ENCODE results near the gene KRAS.

The KRAS gene

DNA sequence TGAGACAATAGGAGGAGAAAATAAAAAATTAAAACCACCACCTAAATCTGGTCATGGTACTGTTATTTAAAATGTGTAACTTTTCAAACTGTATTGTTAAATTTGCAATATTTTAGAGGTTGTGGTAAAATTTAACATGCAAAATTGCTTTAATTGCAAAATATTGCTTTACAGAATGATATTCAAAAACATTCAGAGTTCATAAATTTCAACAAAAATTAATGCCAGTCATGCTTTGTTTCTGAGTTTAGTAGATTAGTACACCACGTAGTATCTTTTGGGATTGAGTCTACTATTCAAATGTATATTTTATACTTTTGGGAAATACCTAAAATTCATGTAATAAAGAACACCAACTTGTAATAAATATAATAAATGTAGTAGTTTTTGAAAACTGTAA is 37.4 kb downstream of the KRAS start:
- peaks cover 8% of the 10 kb centered on the region; the same call in 1 of the 2 replicates for H3F3A ChIP-seq (ENCODE audit: control insufficient read depth, insufficient read depth)
- no peaks in the 10 kb centered on the region for H3K27me3 ChIP-seq (ENCODE audit: control insufficient read depth, low read length)
- H3K9me3 ChIP-seq (ENCODE audit: control insufficient read depth, insufficient read depth, low read length): no peaks in the 10 kb centered on the region
- no peak overlapping the region for H3K4me2 ChIP-seq (ENCODE audit: low read length)
- no peaks in the 10 kb centered on the region for H4K20me1 ChIP-seq (ENCODE audit: control insufficient read depth, insufficient read depth, low read depth, low read length)
- no peak overlapping the region for H3K4me3 ChIP-seq (ENCODE audit: low read length)
- H3K36me3 ChIP-seq (ENCODE audit: control insufficient read depth, low read length): peaks cover 14% of the 10 kb centered on the region
- no peaks in the 10 kb centered on the region for H3K4me1 ChIP-seq (ENCODE audit: control insufficient read depth, low read length)
- H3K79me2 ChIP-seq (ENCODE audit: control insufficient read depth, low read length): no peaks in the 10 kb centered on the region
- no peak for TF ChIP-seq EZH2phosphoT487 (IDR thresholded peaks at IDR 0.05; ENCODE audit: borderline replicate concordance, low read length)
- TF ChIP-seq, protein P1, sequence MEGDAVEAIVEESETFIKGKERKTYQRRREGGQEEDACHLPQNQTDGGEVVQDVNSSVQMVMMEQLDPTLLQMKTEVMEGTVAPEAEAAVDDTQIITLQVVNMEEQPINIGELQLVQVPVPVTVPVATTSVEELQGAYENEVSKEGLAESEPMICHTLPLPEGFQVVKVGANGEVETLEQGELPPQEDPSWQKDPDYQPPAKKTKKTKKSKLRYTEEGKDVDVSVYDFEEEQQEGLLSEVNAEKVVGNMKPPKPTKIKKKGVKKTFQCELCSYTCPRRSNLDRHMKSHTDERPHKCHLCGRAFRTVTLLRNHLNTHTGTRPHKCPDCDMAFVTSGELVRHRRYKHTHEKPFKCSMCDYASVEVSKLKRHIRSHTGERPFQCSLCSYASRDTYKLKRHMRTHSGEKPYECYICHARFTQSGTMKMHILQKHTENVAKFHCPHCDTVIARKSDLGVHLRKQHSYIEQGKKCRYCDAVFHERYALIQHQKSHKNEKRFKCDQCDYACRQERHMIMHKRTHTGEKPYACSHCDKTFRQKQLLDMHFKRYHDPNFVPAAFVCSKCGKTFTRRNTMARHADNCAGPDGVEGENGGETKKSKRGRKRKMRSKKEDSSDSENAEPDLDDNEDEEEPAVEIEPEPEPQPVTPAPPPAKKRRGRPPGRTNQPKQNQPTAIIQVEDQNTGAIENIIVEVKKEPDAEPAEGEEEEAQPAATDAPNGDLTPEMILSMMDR (IDR thresholded peaks at IDR 0.05; ENCODE audit: low read depth, low read length, poor library complexity, severe bottlenecking): no peak
- H3K9me2 ChIP-seq (replicated peaks; ENCODE audit: control insufficient read depth, low read length): no peaks in the 10 kb centered on the region
- H3K27ac ChIP-seq (ENCODE audit: low read depth, low read length): no peak overlapping the region

DNA sequence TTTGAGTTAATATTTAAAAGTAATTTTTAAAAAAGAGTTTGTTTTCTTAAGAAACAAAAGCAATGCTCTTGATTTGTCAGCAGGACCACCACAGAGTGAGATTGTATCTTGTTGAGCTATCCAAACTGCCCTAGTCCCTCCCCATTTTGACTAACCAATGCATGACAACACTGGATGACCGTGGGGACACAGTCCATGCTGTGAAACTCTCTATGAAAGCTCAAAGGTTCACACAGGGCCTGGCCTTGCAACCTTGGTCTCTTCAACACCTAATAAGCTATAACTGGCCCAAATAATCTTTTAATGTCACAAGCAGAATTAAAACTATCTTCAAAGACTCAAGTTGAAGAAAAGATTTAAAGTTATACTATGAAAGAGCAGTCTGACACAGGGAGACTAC is 42.2 kb downstream of the KRAS start:
- no peak overlapping the region for H3K4me3 ChIP-seq (ENCODE audit: low read length)
- H3K27ac ChIP-seq (ENCODE audit: low read depth, low read length): no peak overlapping the region
- no peaks in the 10 kb centered on the region for H3K9me3 ChIP-seq (ENCODE audit: control insufficient read depth, insufficient read depth, low read length)
- H3K27me3 ChIP-seq (ENCODE audit: control insufficient read depth, low read length): no peaks in the 10 kb centered on the region
- H3K36me3 ChIP-seq (ENCODE audit: control insufficient read depth, low read length): peaks cover 24% of the 10 kb centered on the region
- H3K4me2 ChIP-seq (ENCODE audit: low read length): no peak overlapping the region
- H3K9me2 ChIP-seq (replicated peaks; ENCODE audit: control insufficient read depth, low read length): no peaks in the 10 kb centered on the region
- H3K4me1 ChIP-seq (ENCODE audit: control insufficient read depth, low read length): no peaks in the 10 kb centered on the region
- no peaks in the 10 kb centered on the region for H3K79me2 ChIP-seq (ENCODE audit: control insufficient read depth, low read length)
- H3F3A ChIP-seq (ENCODE audit: control insufficient read depth, insufficient read depth): 0 out of 2 replicates have a peak, but pooled peaks cover 2% of the 10 kb centered on the region
- no peaks in the 10 kb centered on the region for H4K20me1 ChIP-seq (ENCODE audit: control insufficient read depth, insufficient read depth, low read depth, low read length)
- TF ChIP-seq EZH2phosphoT487 (IDR thresholded peaks at IDR 0.05; ENCODE audit: borderline replicate concordance, low read length): no peak
- TF ChIP-seq, protein P1 (IDR thresholded peaks at IDR 0.05; ENCODE audit: low read depth, low read length, poor library complexity, severe bottlenecking): no peak

DNA sequence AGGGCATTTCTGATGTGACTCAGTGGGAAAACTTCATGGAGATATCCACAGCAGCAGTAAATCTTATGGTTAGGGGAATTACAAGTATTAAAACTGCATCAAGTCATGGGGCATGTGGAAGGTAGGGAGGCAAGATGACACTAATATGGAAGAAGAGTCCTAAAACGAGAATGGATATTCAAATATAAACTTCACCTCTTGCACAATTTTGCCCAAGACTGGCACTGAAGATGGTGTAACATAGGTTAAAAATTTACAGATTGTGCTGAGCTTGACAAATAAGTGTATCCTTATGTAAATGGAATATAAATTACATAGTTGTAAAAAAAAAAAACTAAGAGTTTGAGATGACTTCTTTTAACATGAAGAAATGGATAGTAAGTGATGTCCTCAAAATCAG is 42.9 kb downstream of the KRAS start:
- TF ChIP-seq EZH2phosphoT487 (IDR thresholded peaks at IDR 0.05; ENCODE audit: borderline replicate concordance, low read length): no peak
- TF ChIP-seq, protein P1 (IDR thresholded peaks at IDR 0.05; ENCODE audit: low read depth, low read length, poor library complexity, severe bottlenecking): no peak
- Histone ChIP-seq H3K4me2 (ENCODE audit: low read length) (no peak overlapping the region), H3K9me3 (ENCODE audit: control insufficient read depth, insufficient read depth, low read length) (no peaks in the 10 kb centered on the region), H3K36me3 (ENCODE audit: control insufficient read depth, low read length) (peaks cover 24% of the 10 kb centered on the region), H3K4me3 (ENCODE audit: low read length) (no peak overlapping the region), H4K20me1 (ENCODE audit: control insufficient read depth, insufficient read depth, low read depth, low read length) (no peaks in the 10 kb centered on the region), H3K27me3 (ENCODE audit: control insufficient read depth, low read length) (no peaks in the 10 kb centered on the region), H3K27ac (ENCODE audit: low read depth, low read length) (no peak overlapping the region), H3K9me2 (replicated peaks; ENCODE audit: control insufficient read depth, low read length) (no peaks in the 10 kb centered on the region), H3F3A (ENCODE audit: control insufficient read depth, insufficient read depth) (0 out of 2 replicates have a peak, but pooled peaks cover 2% of the 10 kb centered on the region), H3K79me2 (ENCODE audit: control insufficient read depth, low read length) (no peaks in the 10 kb centered on the region), H3K4me1 (ENCODE audit: control insufficient read depth, low read length) (no peaks in the 10 kb centered on the region)

Data from DOHH2 (cell line).